GM19452 (cell line): Measurements from ENCODE around the gene GM2A.
A peak's percentile ranks its signal among the peaks of the same experiment; 100 is the strongest.
"Not testable (repeated sequence)": the region's sequence is repeated elsewhere in the genome, so short reads cannot be mapped to it uniquely, and the experiment has no call there.

Source experiments
- ATAC-seq: cut with Tn5 transposase; IDR thresholded peaks from one replicate; pipeline ENCODE4 v1.9.1; 2021; ENCODE audit not compliant: unreplicated experiment

Gene GM2A

GRCh38 chr5:151227918-151228447 is 25.0 kb upstream of the GM2A start:
- no peak for ATAC-seq

GRCh38 chr5:151228986-151229385 is 24.0 kb upstream of the GM2A start:
- no peak for ATAC-seq

GRCh38 chr5:151230048-151230680 is 22.8 kb upstream of the GM2A start:
- no peak for ATAC-seq

GRCh38 chr5:151231359-151231758 is 21.6 kb upstream of the GM2A start:
- ATAC-seq, result no peak

- peak; percentile 62 for ATAC-seq
Measured at GRCh38 chr5:151233616-151234085, 19.3 kb upstream of the GM2A start.

GRCh38 chr5:151234476-151235238 is 18.3 kb upstream of the GM2A start:
- ATAC-seq, result peak; percentile 77

- not testable (repeated sequence) for ATAC-seq
Measured at GRCh38 chr5:151235239-151235571, 17.8 kb upstream of the GM2A start.

GRCh38 chr5:151236888-151237287 is 16.1 kb upstream of the GM2A start:
- ATAC-seq, result no peak

GRCh38 chr5:151237685-151238084 is 15.3 kb upstream of the GM2A start:
- no peak for ATAC-seq

- no peak for ATAC-seq
Measured at GRCh38 chr5:151238303-151238741, 14.7 kb upstream of the GM2A start.

GRCh38 chr5:151239237-151239861 is 13.6 kb upstream of the GM2A start:
- peak; percentile 39 for ATAC-seq

GRCh38 chr5:151240268-151240835 is 12.6 kb upstream of the GM2A start:
- not testable (repeated sequence) for ATAC-seq

- no peak for ATAC-seq
Measured at GRCh38 chr5:151240924-151241635, 11.9 kb upstream of the GM2A start.

- ATAC-seq, result no peak
Measured at GRCh38 chr5:151243127-151243526, 9.9 kb upstream of the GM2A start.

GRCh38 chr5:151243564-151243963 is 9.4 kb upstream of the GM2A start:
- ATAC-seq, result no peak

- ATAC-seq, result no peak
Measured at GRCh38 chr5:151244206-151244605, 8.8 kb upstream of the GM2A start.

- ATAC-seq, result no peak
Measured at GRCh38 chr5:151245680-151246219, 7.2 kb upstream of the GM2A start.

- ATAC-seq, result no peak
Measured at GRCh38 chr5:151248651-151249050, 4.3 kb upstream of the GM2A start.

GRCh38 chr5:151249281-151249680 is 3.7 kb upstream of the GM2A start:
- ATAC-seq, result no peak

GRCh38 chr5:151250346-151251000 is 2.5 kb upstream of the GM2A start:
- no peak for ATAC-seq
